ENCODE results near the gene RAB30.

The RAB30 gene

GRCh38 chr11:82930229-82930628 is 141.5 kb downstream of the RAB30 start:
- TF ChIP-seq ZFX (IDR thresholded peaks at IDR 0.05): no peak
- TF ChIP-seq CTCF (conservative IDR thresholded peaks at IDR 0.05): no peak
- H3K27ac ChIP-seq: no peak overlapping the region

- TF ChIP-seq ZFX (IDR thresholded peaks at IDR 0.05) (no peak), CTCF (conservative IDR thresholded peaks at IDR 0.05) (no peak)
- no peak overlapping the region for H3K27ac ChIP-seq
These were observed 142.6 kb downstream of the RAB30 start for GRCh38 chr11:82929121-82929520.

- peak; percentile 94 for TF ChIP-seq CTCF (conservative IDR thresholded peaks at IDR 0.05)
- TF ChIP-seq ZFX (IDR thresholded peaks at IDR 0.05): no peak
- H3K27ac ChIP-seq: no peak overlapping the region
These were observed 144.3 kb downstream of the RAB30 start for GRCh38 chr11:82927264-82927880.

GRCh38 chr11:82924522-82925224 is 147.0 kb downstream of the RAB30 start:
- TF ChIP-seq CTCF (conservative IDR thresholded peaks at IDR 0.05): no peak
- no peak for TF ChIP-seq ZFX (IDR thresholded peaks at IDR 0.05)
- no peak overlapping the region for H3K27ac ChIP-seq

Data from C4-2B (cell line).